GM19328 (cell line): ENCODE data around the gene CAMTA1.

Source experiments
- ATAC-seq: cut with Tn5 transposase; IDR thresholded peaks from one replicate; pipeline ENCODE4 v1.9.1; 2021; ENCODE audit warnings: mild to moderate bottlenecking, moderate library complexity; ENCODE audit not compliant: unreplicated experiment

The CAMTA1 gene

DNA sequence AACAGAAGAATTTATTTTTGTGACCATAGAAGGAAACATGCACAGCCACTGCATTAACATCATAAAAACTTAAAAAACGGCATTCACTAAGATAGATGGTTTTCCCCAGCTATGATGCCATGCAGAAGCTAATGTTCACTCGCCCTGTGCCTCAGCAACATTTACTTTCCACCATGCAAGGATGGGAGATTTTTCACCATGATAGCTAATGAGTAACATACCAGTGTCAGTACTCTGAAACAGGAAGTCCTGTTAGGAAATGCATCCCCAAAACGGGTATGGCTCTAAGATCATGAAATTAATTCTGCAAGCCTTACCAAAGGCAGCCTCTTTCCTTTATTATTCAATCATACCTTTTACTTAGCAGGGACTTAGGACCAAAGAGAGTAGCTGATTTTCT is 968.4 kb downstream of the CAMTA1 start:
- ATAC-seq: no peak

DNA sequence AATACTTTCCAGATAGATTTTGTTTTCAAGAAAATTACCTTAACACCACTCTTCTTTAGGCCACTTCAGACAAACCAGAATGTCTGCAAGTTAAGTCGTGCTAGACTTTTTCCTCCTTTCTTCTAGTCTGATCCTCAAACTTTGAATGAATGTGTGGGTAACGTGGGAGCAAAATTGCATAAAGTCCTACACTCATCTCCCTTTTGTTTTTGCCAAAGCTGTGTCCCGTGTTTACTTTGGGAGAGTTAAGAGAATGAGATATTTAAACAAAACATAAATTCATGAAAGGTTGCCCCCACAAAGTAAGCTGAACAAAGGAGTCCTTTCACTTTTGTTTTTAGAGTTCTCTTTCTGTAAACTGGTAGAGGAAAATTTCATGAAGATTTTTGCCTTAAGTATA is 969.0 kb downstream of the CAMTA1 start:
- ATAC-seq: no peak

- no peak for ATAC-seq
These were observed 970.2 kb downstream of the CAMTA1 start for GRCh38 chr1:7755448-7755847.

DNA sequence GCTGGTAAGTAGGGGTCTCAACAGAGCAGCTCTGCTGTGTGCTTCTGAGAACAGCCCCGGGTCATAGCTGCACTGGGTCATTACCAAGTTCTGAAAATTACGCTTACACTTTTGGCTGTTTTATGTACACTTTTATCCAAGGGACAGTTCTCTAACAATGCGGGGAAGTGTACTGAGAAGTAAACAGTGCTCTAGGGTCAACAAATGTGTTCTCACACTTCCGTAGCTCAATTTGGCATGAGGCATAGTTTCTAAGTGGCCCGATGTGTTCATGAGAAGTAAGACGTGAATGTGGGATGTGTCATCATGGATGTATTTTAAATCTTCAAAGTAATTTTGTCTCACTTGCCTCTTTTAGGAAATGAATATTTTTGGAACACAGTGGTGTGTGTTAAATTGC is 975.0 kb downstream of the CAMTA1 start:
- ATAC-seq: no peak

- no peak for ATAC-seq
These were observed 975.8 kb downstream of the CAMTA1 start for GRCh38 chr1:7761103-7761502.

GRCh38 chr1:7767176-7767575 is 981.9 kb downstream of the CAMTA1 start:
- ATAC-seq: no peak

DNA sequence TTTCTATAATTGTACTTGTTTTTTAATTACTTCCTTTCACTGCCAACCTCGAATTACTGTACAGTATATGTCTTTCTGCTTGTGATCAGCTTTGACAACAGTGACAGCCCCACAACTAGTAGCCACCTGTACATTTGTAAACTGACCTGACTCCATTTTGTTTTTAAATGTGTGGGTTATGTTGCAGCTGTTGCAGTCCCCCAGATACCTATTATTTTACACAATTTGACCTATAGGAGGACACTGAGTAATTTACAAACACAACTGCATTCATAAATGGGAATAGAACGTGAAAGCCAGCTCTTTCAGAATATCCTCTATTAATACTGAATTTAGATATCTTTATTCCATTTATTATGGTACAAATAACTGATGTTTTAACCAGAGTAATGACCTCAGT is 983.3 kb downstream of the CAMTA1 start:
- no peak for ATAC-seq

DNA sequence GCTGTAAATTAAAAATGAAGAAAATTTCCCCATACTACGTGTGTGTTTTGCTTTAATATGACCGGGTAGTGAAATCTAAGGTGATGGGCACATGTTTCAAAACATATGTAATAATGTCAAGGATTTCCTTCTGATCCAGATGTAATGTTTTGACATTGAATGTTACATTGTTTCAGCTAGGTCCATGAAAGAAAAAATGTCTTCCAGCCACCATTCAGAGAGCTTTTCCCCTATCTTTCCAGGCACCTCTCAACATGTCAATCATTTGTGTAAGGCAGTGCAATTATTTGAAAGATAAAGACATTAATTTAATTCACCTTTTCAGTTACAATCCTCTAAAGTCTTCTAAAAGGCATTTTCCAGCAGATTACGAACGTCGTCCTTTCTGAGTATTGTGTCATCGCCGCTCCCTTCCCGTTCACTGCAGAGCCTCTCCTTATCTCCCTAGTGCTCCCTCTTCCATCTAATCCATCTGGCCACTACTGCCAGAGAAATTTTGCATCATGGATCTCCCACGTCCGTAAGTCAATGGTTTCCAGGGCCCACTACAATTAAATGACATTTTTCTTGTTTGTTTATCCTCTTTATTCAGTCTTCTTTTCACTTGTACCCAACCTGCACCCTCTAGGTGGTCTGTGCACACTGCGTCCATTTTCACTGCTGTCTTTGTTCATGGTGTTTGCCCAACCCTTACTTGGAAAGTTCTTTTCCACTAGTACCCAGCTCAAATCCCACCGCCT is 984.6 kb downstream of the CAMTA1 start:
- ATAC-seq: no peak

GRCh38 chr1:7770669-7770996 is 985.4 kb downstream of the CAMTA1 start:
- no peak for ATAC-seq

- peak; percentile 77 for ATAC-seq
These were observed 986.0 kb downstream of the CAMTA1 start, which contains the start of gene VAMP3 for GRCh38 chr1:7770997-7771822. Gene VAMP3, plus strand, starts transcription at chr1:7771296. Its CDS starts 88 bp downstream, at chr1:7771384.

- ATAC-seq: no peak
These were observed 986.6 kb downstream of the CAMTA1 start for GRCh38 chr1:7771823-7772299.

DNA sequence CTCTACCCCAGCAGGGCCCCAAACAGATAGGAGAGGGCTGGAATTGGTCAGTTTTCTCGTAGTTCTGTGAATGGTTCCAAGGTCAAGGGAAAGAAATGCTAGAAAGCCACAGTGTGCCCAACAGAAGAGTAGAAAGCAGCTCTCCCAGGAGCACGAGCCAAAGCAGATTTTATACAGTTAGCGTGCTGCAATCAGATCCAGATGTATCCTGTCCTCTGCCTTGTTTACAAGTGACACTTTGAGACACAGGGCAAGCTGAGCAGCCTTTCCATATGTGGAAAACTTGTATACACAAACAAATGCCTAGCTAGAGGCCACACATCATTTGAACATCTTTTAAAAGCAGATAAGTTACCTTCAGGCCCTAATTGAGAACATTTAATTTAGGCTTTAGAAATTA is 992.3 kb downstream of the CAMTA1 start:
- no peak for ATAC-seq

DNA sequence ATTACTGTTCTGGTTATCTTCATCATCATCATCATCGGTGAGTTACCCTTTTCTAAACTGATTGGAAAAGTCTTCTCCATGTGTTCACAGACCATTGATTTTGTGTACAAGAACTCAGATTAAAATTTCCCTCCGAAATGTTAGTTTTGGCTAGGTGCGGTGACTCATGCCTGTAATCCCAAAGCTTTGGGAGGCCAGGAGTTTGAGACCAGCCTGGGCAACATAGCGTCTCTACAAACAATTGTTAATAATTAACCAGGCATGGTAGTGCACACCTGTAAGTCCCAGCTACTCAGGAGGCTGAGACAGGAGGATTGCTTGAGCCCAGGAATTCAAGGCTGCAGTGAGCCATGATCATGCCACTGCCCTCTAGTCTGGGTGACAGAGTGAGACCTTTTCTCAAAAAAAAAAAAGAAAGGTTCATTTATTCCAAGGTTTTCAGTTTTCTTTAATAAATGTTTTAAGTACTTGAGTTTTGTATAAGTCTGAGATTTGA is 992.9 kb downstream of the CAMTA1 start:
- ATAC-seq: no peak

DNA sequence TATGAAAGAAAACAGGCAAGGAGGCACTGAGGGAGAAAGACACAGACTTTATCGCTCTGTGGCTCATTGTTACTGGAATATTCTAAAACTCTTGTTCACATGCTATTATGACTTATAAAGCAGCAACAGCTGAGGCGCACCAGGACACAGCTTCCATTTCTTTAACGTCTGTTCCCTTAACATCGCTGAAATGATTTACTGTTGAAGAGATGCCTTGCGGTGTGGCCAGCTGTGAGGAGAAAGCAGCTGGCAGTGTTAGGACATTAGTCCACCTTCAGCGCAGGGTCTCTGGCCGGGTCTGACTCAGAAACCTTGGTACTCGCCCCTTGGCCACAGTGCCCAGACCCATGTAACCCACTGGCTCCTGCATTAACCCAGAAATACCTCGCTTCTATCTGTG is 995.7 kb downstream of the CAMTA1 start:
- no peak for ATAC-seq

GRCh38 chr1:7781501-7781900 is 996.2 kb downstream of the CAMTA1 start:
- no peak for ATAC-seq

DNA sequence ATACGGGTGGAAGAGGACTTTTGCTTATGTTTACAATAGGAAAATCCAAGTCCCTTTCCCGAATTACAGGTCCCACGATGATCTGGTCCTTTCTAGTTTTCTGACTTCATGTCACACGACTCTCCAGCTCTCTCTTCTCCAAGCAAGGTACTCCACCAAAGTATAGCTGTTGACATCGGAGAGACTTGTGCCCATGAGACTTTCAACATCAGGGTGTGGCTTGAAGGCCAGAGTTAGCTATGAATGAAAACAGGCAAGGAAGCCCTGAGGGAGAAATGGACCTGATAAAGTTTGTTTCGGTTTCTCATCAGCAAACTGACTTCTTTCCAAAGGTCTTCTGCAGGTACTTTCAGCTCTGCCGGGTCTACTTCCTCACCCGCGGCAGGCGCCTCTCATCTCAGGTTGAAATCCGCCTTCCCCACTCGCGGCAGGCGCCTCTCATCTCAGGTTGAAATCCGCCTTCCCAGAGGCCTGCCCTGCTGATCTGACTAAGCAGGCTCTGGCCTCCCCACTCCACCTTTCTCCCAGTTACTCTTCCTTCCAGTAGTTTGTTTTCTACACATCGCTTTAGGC is 996.8 kb downstream of the CAMTA1 start:
- no peak for ATAC-seq

- ATAC-seq: no peak
These were observed 998.0 kb downstream of the CAMTA1 start for GRCh38 chr1:7783178-7783711.

DNA sequence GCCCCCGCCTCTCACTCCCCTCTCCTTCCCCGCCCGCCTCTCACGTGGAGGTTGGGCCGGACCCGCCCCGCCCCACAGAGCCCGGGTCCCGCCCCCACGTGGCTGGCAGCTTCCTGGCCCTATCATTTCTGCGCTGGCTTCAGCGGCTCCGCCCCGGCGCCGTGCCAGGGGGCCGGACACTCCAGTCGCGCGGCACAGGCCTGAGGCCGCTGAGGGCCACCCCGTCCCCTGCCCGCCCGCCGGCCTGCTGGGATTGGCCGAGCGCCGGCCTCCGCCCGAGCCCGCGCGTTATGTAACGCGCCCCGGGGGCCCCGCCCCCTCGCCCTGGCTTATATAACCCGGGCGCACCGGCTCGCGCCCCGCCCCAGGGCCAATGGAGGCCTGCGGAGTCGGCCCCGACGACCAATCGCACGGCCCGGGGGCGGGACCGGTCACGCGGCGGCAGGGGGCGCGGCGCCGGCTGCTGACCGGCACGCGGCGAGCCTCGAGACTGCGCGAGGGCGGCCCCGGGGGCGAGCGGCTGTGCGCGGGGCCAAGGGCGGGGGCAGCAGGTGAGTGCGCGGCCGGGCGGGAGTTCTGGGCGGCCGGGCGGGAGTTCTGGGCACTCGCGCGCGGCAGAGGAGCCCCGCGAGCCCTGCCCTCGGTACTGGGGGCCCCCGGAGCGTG is 998.7 kb downstream of the CAMTA1 start, which contains the start of gene PER3:
TSS of gene PER3 (plus strand) at position 466 of the 666 bp plus-strand sequence. CDS start 587 bp downstream, outside the sequence.
- peak; percentile 91 for ATAC-seq

GRCh38 chr1:7784492-7785071 is 999.3 kb downstream of the CAMTA1 start:
- ATAC-seq: no peak

DNA sequence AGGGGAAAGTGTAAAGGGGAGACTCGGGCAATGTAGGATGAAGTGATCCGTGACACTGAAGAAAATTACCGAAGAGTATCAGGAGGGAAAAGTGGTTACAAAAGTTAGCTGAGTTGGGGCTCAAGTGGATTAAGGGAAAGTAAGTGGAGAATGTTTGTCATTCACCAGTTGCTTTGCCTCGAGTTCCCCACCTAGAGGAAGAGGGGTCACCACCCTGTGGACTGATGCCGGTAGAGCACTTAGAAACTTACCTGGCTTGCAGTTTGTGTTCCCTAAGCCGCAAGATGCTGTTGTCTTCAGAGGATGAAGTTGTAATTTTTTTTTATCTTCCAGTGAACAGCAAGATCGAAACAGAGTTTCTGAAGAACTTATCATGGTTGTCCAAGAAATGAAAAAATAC is 999.9 kb downstream of the CAMTA1 start:
- ATAC-seq: no peak
